PC-3 (cell line): ENCODE results near the gene XIRP2. TPM values are rescaled to one million over a fixed set of nuclear protein-coding genes. Genes with fewer than 3 reads are reported as not detected.

ENCODE experiments used
- ATAC-seq: fragments of 200-7000 bp; cut with Tn5 transposase; 2 replicates; pipeline ENCODE4 v1.9.1; 2020; ENCODE audit warnings: mild to moderate bottlenecking, moderate library complexity
- BruUV-seq: library from RNA; stranded (reverse); fragments of 400-500 nt; replicated peaks from 2 replicates; lab custom pipeline; 2021; lab: Mats Ljungman, UMichigan
- CTCF ChIA-PET: fragments of 300-600 bp; sonication (Branson Sonifier 250); formaldehyde crosslinking; loops from one replicate; lab custom pipeline; 2022; ENCODE audit warnings: antibody characterized with exemption; lab: Charles Lee
- POLR2A ChIA-PET: fragments of 300-600 bp; sonication (Branson Sonifier 250); formaldehyde crosslinking; loops from one replicate; lab custom pipeline; 2022; ENCODE audit warnings: antibody characterized with exemption; ENCODE audit not compliant: unreplicated experiment; lab: Charles Lee
- DNase-seq: peaks from one replicate; pipeline ENCODE4 v3.0.0-alpha.2; 2015
- H2AFZ ChIP-seq: fragments of 300-600 bp; sonication (generic); 2 replicates; pipeline ENCODE4 v1.6.0; 2016; ENCODE audit warnings: antibody characterized with exemption, low read length
- H3F3A ChIP-seq: fragments of 300-600 bp; sonication (generic); one replicate; pipeline ENCODE4 v1.6.0; 2017; ENCODE audit warnings: antibody characterized with exemption, low read length, control low read depth, mild to moderate bottlenecking; ENCODE audit not compliant: unreplicated experiment
- H3K27ac ChIP-seq: fragments of 300-600 bp; sonication (generic); 2 replicates; pipeline ENCODE4 v1.5.1; 2016; ENCODE audit warnings: mild to moderate bottlenecking, low read length
- H3K27me3 ChIP-seq: fragments of 300-600 bp; sonication (generic); 2 replicates; pipeline ENCODE4 v1.6.1; 2016; ENCODE audit warnings: low read length, mixed read lengths
- H3K36me3 ChIP-seq: fragments of 300-600 bp; sonication (generic); 2 replicates; pipeline ENCODE4 v1.6.1; 2016; ENCODE audit warnings: low read depth, mixed run types, low read length, mixed read lengths
- H3K4me1 ChIP-seq: fragments of 300-600 bp; sonication (generic); 2 replicates; pipeline ENCODE4 v1.5.1; 2016; ENCODE audit warnings: low read length; ENCODE audit not compliant: insufficient read depth
- H3K4me2 ChIP-seq: fragments of 300-600 bp; sonication (generic); 2 replicates; pipeline ENCODE4 v1.6.0; 2016; ENCODE audit warnings: low read length
- H3K4me3 ChIP-seq: fragments of 300-600 bp; sonication (generic); 2 replicates; pipeline ENCODE4 v1.5.1; 2016; ENCODE audit warnings: mild to moderate bottlenecking, low read length, mixed read lengths
- H3K79me2 ChIP-seq: fragments of 300-600 bp; sonication (generic); 2 replicates; pipeline ENCODE4 v1.6.1; 2017; ENCODE audit warnings: low read length, mixed read lengths
- H3K9ac ChIP-seq: fragments of 300-600 bp; sonication (generic); 2 replicates; pipeline ENCODE4 v1.6.0; 2016; ENCODE audit warnings: mild to moderate bottlenecking, low read length
- H3K9me2 ChIP-seq: fragments of 300-600 bp; sonication (generic); replicated peaks from 2 replicates; pipeline ENCODE4 v1.6.1; 2016; ENCODE audit warnings: mixed run types, low read length, mixed read lengths
- H3K9me3 ChIP-seq: fragments of 300-600 bp; sonication (generic); 2 replicates; pipeline ENCODE4 v1.6.1; 2016; ENCODE audit warnings: low read length, mixed read lengths
- H4K20me1 ChIP-seq: fragments of 300-600 bp; sonication (generic); 2 replicates; pipeline ENCODE4 v1.6.1; 2016; ENCODE audit warnings: low read length, mixed read lengths
- CTCF ChIP-seq: fragments of 300-600 bp; sonication (generic); conservative IDR thresholded peaks from 2 replicates; pipeline ENCODE4 v1.5.1; 2017; ENCODE audit warnings: antibody characterized with exemption, low read depth, mild to moderate bottlenecking, low read length
- EZH2 ChIP-seq: fragments of 300-600 bp; sonication (generic); IDR thresholded peaks from one replicate; pipeline ENCODE4 v1.6.1; 2017; ENCODE audit warnings: antibody characterized with exemption, mild to moderate bottlenecking, low read length; ENCODE audit not compliant: unreplicated experiment
- EZH2phosphoT487 ChIP-seq: fragments of 300-600 bp; sonication (generic); IDR thresholded peaks from 2 replicates; pipeline ENCODE4 v1.6.1; 2018; ENCODE audit warnings: mild to moderate bottlenecking, antibody characterized with exemption, low read length, borderline replicate concordance
- intact Hi-C: fragments of 100-400 bp; cut with micrococcal nuclease; formaldehyde crosslinking; loops from 2 replicates; pipeline ENCODE4 v1.9.0; 2023
- total RNA-seq: library from RNA; depleted of rRNA; stranded (reverse); fragments of >200 nt; gene quantifications from 2 replicates; pipeline ENCODE4 v1.2.3, GENCODE V29; 2014

Gene XIRP2
- total RNA-seq, 1 experiment from 2014 or later = 0.11 TPM

DNA sequence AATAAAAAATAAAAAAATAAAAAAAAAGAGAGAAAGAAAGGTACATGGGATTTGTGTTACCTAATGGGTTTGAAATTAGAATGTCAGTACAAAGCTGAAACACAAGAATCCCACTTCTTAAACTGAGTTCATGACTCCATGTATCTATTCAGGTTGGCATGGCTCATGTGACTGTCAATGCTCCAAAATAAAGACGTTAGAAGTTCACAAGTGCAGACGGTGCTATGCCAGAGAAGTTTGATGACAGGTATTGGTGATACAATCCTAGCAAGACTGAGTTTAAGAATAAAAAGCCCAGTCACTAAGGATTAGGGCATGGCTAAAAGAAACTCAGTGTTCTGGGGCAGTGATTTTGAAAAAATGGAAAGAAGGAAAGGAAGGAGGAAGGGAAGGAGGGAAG, 254.3 kb downstream of the XIRP2 start:
- no peak overlapping the region for H3K9ac ChIP-seq
- no peak for TF ChIP-seq CTCF
- TF ChIP-seq EZH2phosphoT487 = no peak
- TF ChIP-seq EZH2 = no peak
- POLR2A ChIA-PET = no interaction called here
- H3K4me1 ChIP-seq = peaks cover 23% of the 10 kb centered on the region
- no peaks in the 10 kb centered on the region for H3F3A ChIP-seq
- H3K4me3 ChIP-seq = no peak overlapping the region
- H3K27ac ChIP-seq = no peak overlapping the region
- no peak overlapping the region for H2AFZ ChIP-seq
- no peaks in the 10 kb centered on the region for H3K36me3 ChIP-seq
- H3K9me2 ChIP-seq = no peaks in the 10 kb centered on the region
- no peak overlapping the region for H3K4me2 ChIP-seq
- DNase-seq = no peak
- H3K79me2 ChIP-seq = no peaks in the 10 kb centered on the region
- H4K20me1 ChIP-seq = no peaks in the 10 kb centered on the region
- no peaks in the 10 kb centered on the region for H3K27me3 ChIP-seq
- ATAC-seq = no peak
- BruUV-seq = no TSS peak
- CTCF ChIA-PET = no interaction called here
- H3K9me3 ChIP-seq = no peaks in the 10 kb centered on the region
- intact Hi-C loops = loop anchor here (10.0 kb wide), 1 partner anchor 158 kb away; no protein-coding TSS in a partner anchor

DNA sequence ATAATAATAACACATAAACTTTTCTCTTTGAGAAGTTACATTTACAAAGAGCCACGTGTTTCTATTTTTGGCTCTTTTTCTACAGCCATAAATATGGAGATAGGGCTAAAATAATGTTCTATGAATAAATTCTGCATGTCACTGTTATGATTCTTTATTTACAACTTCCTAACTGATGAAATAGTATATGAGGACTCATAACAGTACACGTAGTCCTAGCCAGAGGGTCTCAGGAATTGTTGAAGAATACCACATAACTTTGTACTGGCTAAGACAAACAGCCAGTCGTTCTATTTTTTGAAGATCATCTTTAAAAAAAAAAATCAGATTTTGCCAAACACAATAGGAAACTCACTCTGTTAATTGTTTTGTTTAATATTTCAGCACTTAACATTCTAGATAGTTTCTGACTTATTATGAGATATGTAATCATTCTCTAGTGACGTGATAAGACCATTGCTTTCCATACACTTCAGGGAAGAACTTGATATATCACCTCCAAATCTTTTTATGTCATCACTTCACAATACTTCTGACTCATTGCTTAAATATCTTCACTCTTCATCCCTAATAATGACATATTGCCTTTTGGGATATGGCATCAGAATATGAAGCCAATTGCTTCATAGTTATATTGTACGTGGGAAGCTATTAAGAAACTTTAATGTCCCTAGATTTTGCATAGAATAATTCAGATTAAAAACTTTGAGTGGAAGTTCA, 256.1 kb downstream of the XIRP2 start:
- BruUV-seq = no TSS peak
- intact Hi-C loops = loop anchor here (10.0 kb wide), 1 partner anchor 160 kb away; no protein-coding TSS in a partner anchor
- no peaks in the 10 kb centered on the region for H4K20me1 ChIP-seq
- no peak overlapping the region for H3K27ac ChIP-seq
- no peaks in the 10 kb centered on the region for H3K79me2 ChIP-seq
- TF ChIP-seq EZH2phosphoT487 (no peak), EZH2 (no peak), CTCF (no peak)
- no peak overlapping the region for H3K9ac ChIP-seq
- no peaks in the 10 kb centered on the region for H3K9me3 ChIP-seq
- CTCF ChIA-PET = no interaction called here
- POLR2A ChIA-PET = no interaction called here
- H3K4me3 ChIP-seq = no peak overlapping the region
- H3K36me3 ChIP-seq = no peaks in the 10 kb centered on the region
- H3K9me2 ChIP-seq = no peaks in the 10 kb centered on the region
- H3K4me1 ChIP-seq = peaks cover 18% of the 10 kb centered on the region
- no peaks in the 10 kb centered on the region for H3F3A ChIP-seq
- no peak for ATAC-seq
- DNase-seq = no peak
- no peaks in the 10 kb centered on the region for H3K27me3 ChIP-seq
- no peak overlapping the region for H3K4me2 ChIP-seq
- no peak overlapping the region for H2AFZ ChIP-seq
